Peyer's patch (tissue), 4 donors: Measurements from ENCODE around the gene NUDT12. TPM values are rescaled to one million over a fixed set of nuclear protein-coding genes. Genes with fewer than 3 reads are reported as not detected.

ENCODE experiments used
- DNase-seq, 3 donors: peaks; one replicate each; pipeline ENCODE4 v3.0.0-alpha.2; 2017 to 2019
- H3K27ac ChIP-seq, 4 donors: fragments of 200-600 bp; sonication (generic); one replicate each; pipeline ENCODE4 v1.5.1; 2016 to 2019
- H3K27me3 ChIP-seq, 2 donors: fragments of 200-600 bp; sonication (generic); one replicate each; pipeline ENCODE4 v1.5.1; 2019
- H3K36me3 ChIP-seq, 3 donors: fragments of 200-600 bp; sonication (generic); one replicate each; pipeline ENCODE4 v1.5.1; 2016 to 2019
- H3K4me1 ChIP-seq, 4 donors: fragments of 200-600 bp; sonication (generic); one replicate each; pipeline ENCODE4 v1.5.1; 2016 to 2019
- H3K4me3 ChIP-seq, 4 donors: fragments of 200-600 bp; sonication (generic); 1 replicate in 3 of 4; 2 replicates in 1 of 4; pipeline ENCODE4 v1.5.1; 2016 to 2019; ENCODE audit warnings: mild to moderate bottlenecking in 1 of 4
- H3K9me3 ChIP-seq, 4 donors: fragments of 200-600 bp; sonication (generic); one replicate each; pipeline ENCODE4 v1.5.1; 2016 to 2019; ENCODE audit warnings: mild to moderate bottlenecking in 1 of 4
- POLR2A ChIP-seq, 2 donors: fragments of 450-650 bp; IDR thresholded peaks; one replicate each; pipeline ENCODE4 v1.5.1; 2017; ENCODE audit warnings: antibody characterized with exemption in 2 of 2, mild to moderate bottlenecking in 2 of 2, moderate library complexity in 2 of 2
- total RNA-seq, 4 donors: library from RNA; depleted of rRNA; stranded (reverse); fragments of >200 nt; gene quantifications; one replicate each; pipeline ENCODE4 v1.1.0, GENCODE V29; 2016
- TF ChIP-seq, protein P1 (sequence below), 6 experiments: fragments of 450-650 bp in 4 of 6; fragments of 200-600 bp in 2 of 6; sonication (generic) in 1 of 6; IDR thresholded peaks; one replicate each; pipeline ENCODE4 v1.5.1; 2017 to 2019; ENCODE audit warnings: antibody characterized with exemption in 6 of 6, mild to moderate bottlenecking in 3 of 6, moderate library complexity in 1 of 6

Gene NUDT12
- total RNA-seq, 4 donors from 2014 or later = 15.7 to 24.9 (median 19.6) TPM

GRCh38 chr5:103541114-103541513 lies 21.5 kb downstream of the NUDT12 start:
- no peaks in the 10 kb centered on the region for H3K27me3 ChIP-seq

GRCh38 chr5:103539376-103540330 lies 22.9 kb downstream of the NUDT12 start:
- Histone ChIP-seq H3K4me1 (no peaks in the 10 kb centered on the region), H3K9me3 (no peaks in the 10 kb centered on the region), H3K27ac (no peak overlapping the region), H3K4me3 (no peak overlapping the region), H3K27me3 (no peaks in the 10 kb centered on the region), H3K36me3 (no peaks in the 10 kb centered on the region)
- no peak for TF ChIP-seq POLR2A (IDR thresholded peaks at IDR 0.05)
- TF ChIP-seq, protein P1, sequence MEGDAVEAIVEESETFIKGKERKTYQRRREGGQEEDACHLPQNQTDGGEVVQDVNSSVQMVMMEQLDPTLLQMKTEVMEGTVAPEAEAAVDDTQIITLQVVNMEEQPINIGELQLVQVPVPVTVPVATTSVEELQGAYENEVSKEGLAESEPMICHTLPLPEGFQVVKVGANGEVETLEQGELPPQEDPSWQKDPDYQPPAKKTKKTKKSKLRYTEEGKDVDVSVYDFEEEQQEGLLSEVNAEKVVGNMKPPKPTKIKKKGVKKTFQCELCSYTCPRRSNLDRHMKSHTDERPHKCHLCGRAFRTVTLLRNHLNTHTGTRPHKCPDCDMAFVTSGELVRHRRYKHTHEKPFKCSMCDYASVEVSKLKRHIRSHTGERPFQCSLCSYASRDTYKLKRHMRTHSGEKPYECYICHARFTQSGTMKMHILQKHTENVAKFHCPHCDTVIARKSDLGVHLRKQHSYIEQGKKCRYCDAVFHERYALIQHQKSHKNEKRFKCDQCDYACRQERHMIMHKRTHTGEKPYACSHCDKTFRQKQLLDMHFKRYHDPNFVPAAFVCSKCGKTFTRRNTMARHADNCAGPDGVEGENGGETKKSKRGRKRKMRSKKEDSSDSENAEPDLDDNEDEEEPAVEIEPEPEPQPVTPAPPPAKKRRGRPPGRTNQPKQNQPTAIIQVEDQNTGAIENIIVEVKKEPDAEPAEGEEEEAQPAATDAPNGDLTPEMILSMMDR (IDR thresholded peaks at IDR 0.05) = no peak
- DNase-seq = no peak

More at GRCh38 chr5:103541114-103541513, 21.5 kb downstream of the NUDT12 start:
- Histone ChIP-seq H3K27ac (no peak overlapping the region), H3K4me3 (no peak overlapping the region), H3K9me3 (no peaks in the 10 kb centered on the region), H3K36me3 (no peaks in the 10 kb centered on the region), H3K4me1 (no peaks in the 10 kb centered on the region)
- TF ChIP-seq, protein P1 (IDR thresholded peaks at IDR 0.05) = no peak
- TF ChIP-seq POLR2A (IDR thresholded peaks at IDR 0.05) = no peak
- DNase-seq = no peak

- H3K27ac ChIP-seq = no peak overlapping the region
- DNase-seq = no peak
- H3K4me1 ChIP-seq = no peaks in the 10 kb centered on the region
- H3K27me3 ChIP-seq = no peaks in the 10 kb centered on the region
- no peak overlapping the region for H3K4me3 ChIP-seq
- TF ChIP-seq, protein P1 (IDR thresholded peaks at IDR 0.05) = no peak
- TF ChIP-seq POLR2A (IDR thresholded peaks at IDR 0.05) = no peak
- H3K36me3 ChIP-seq = no peaks in the 10 kb centered on the region
- H3K9me3 ChIP-seq = no peaks in the 10 kb centered on the region
Measured at GRCh38 chr5:103532086-103532734, 30.4 kb downstream of the NUDT12 start.

DNA sequence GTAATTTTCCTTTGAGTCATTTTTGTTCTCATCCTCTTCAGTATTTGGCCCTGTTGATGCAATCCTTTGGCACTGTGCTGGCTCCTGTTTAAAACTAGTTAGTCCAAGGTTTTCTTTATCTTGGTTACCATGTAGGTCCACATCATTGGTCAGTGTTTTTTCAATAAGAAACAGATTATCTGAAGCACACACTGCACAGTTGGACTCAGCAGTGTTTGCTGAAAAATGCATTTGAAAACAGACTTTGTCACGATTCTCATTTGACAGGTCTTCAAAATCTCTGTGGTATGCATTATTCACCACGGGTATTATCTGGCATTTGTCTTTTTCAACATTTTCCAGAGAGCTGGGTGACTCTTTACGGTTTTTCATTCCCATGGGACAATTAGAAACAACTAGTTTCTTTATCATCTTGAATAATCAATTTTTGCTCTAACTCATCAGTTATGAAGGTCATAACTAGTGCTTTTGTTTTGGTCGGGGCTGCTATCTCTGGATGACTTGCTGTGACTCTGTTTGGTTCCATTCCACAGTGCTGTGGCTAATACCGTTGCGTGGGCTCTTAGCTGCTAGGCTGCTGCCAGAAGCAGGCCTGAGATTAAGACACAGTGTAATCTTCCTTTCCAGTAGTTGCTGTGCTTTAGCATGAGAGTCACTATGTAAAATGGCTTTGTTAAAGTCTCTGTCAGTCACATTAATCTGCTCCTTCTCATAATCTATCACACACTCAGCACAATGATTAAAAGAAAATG lies 36.2 kb downstream of the NUDT12 start:
- no peak for TF ChIP-seq POLR2A (IDR thresholded peaks at IDR 0.05)
- TF ChIP-seq, protein P1 (IDR thresholded peaks at IDR 0.05) = no peak

DNA sequence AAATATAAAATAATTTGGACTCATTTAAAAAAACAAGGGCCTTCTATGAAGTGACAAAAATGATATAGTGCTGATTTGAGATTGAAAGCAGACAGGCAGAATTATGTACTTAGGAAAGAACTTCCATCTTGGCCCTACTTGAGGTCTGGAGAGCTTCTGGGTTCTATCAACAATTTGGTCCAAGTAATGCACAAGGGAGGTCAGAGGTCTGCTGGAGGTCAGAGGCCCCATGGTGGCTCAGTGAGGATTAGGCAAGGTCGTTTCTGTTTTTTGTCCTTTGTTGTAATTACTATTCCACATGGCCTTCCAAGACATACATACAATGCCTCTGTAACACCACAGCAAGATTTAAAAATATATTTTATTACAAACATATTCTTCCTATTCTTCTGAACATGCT lies 37.2 kb downstream of the NUDT12 start:
- no peak overlapping the region for H3K27ac ChIP-seq
- no peak for DNase-seq
- TF ChIP-seq, protein P1 (IDR thresholded peaks at IDR 0.05) = no peak
- TF ChIP-seq POLR2A (IDR thresholded peaks at IDR 0.05) = no peak
- H3K27me3 ChIP-seq = no peaks in the 10 kb centered on the region
- H3K4me1 ChIP-seq = peaks cover 0 to 9% (median 0%) of the 10 kb centered on the region in 4 donors
- H3K9me3 ChIP-seq = no peaks in the 10 kb centered on the region
- no peaks in the 10 kb centered on the region for H3K36me3 ChIP-seq
- no peak overlapping the region for H3K4me3 ChIP-seq

More for the DNA sequence above, 36.2 kb downstream of the NUDT12 start:
- no peak for DNase-seq
- H3K27me3 ChIP-seq = no peaks in the 10 kb centered on the region
- H3K36me3 ChIP-seq = no peaks in the 10 kb centered on the region
- no peak overlapping the region for H3K4me3 ChIP-seq
- H3K27ac ChIP-seq = no peak overlapping the region
- peaks cover 0 to 9% (median 0%) of the 10 kb centered on the region in 4 donors for H3K4me1 ChIP-seq
- no peaks in the 10 kb centered on the region for H3K9me3 ChIP-seq
